HG03439 (cell line): ENCODE data around the gene ALDH1L2.
"Not testable (repeated sequence)": the region's sequence is repeated elsewhere in the genome, so short reads cannot be mapped to it uniquely, and the experiment has no call there.

Experiments
- ATAC-seq: cut with Tn5 transposase; IDR thresholded peaks from one replicate; pipeline ENCODE4 v1.9.1; 2021; ENCODE audit warnings: mild to moderate bottlenecking, moderate library complexity; ENCODE audit not compliant: unreplicated experiment

Gene ALDH1L2

GRCh38 chr12:105084251-105085250 is at the start of gene ALDH1L2:
TSS of gene ALDH1L2 (minus strand) at chr12:105084458. CDS start at chr12:105084436, 22 bp downstream.
- ATAC-seq: no peak

- ATAC-seq: no peak
Measured at GRCh38 chr12:105120551-105120950, 36.3 kb upstream of the ALDH1L2 start.

- no peak for ATAC-seq
Measured at GRCh38 chr12:105116969-105117368, 32.7 kb upstream of the ALDH1L2 start.

GRCh38 chr12:105113094-105113493 is 28.8 kb upstream of the ALDH1L2 start:
- no peak for ATAC-seq

GRCh38 chr12:105110851-105111250 is 26.6 kb upstream of the ALDH1L2 start:
- no peak for ATAC-seq

GRCh38 chr12:105109465-105110212 is 25.4 kb upstream of the ALDH1L2 start:
- ATAC-seq: peak; percentile 23

- peak; percentile 91 for ATAC-seq
Measured at GRCh38 chr12:105107494-105108371, 23.5 kb upstream of the ALDH1L2 start, which contains the start of gene WASHC4. TSS of gene WASHC4 (plus strand) at chr12:105107731. CDS start at chr12:105107801, 70 bp downstream.

GRCh38 chr12:105107171-105107493 is 22.9 kb upstream of the ALDH1L2 start:
- ATAC-seq: peak; percentile 14

GRCh38 chr12:105106621-105107020 is 22.4 kb upstream of the ALDH1L2 start:
- no peak for ATAC-seq

- ATAC-seq: no peak
Measured at GRCh38 chr12:105104762-105105161, 20.5 kb upstream of the ALDH1L2 start.

GRCh38 chr12:105102673-105103072 is 18.4 kb upstream of the ALDH1L2 start:
- ATAC-seq: no peak

- no peak for ATAC-seq
Measured at GRCh38 chr12:105100998-105101397, 16.7 kb upstream of the ALDH1L2 start.

GRCh38 chr12:105100207-105100985 is 16.1 kb upstream of the ALDH1L2 start:
- ATAC-seq: no peak

GRCh38 chr12:105099356-105099755 is 15.1 kb upstream of the ALDH1L2 start:
- no peak for ATAC-seq

- ATAC-seq: not testable (repeated sequence)
Measured at GRCh38 chr12:105095338-105095737, 11.1 kb upstream of the ALDH1L2 start.

GRCh38 chr12:105092336-105092735 is 8.1 kb upstream of the ALDH1L2 start:
- ATAC-seq: no peak

GRCh38 chr12:105091476-105092206 is 7.4 kb upstream of the ALDH1L2 start:
- ATAC-seq: no peak

- no peak for ATAC-seq
Measured at GRCh38 chr12:105090361-105090760, 6.1 kb upstream of the ALDH1L2 start.

- no peak for ATAC-seq
Measured at GRCh38 chr12:105089817-105090216, 5.6 kb upstream of the ALDH1L2 start.
